ENCODE data around the gene ZNF500. TPM values are rescaled to one million over a fixed set of nuclear protein-coding genes. Genes with fewer than 3 reads are reported as not detected.
A peak's percentile ranks its signal among the peaks of the same experiment; 100 is the strongest.

Gene ZNF500
- total and polyA plus RNA-seq, 2 donors (not counting 1 experiment from before 2014, with no cell fraction given), result 3.1 to 7.1 TPM

DNA sequence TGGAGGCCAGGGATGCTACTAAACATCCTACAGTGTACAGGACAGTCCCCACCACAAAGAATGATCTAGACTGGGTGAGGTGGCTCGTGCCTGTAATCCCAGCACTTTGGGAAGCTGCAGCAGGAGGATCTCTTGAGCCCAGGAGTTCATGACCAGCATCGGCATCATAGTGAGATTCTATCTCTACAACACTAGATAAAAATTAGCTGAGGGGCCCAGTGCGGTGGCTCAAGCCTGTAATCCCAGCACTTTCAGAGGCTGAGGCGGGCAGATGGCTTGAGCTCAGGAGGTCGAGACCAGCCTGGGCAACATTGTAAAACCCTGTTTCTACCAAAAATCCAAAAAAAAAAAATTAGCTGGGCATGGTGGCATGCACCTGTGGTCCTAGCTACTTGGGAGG lies 5.4 kb upstream of the ZNF500 start:
- H3K36me3 ChIP-seq (ENCODE audit: control insufficient read depth, insufficient read depth, low read length), result no peaks in the 10 kb centered on the region
- H3K9me3 ChIP-seq (ENCODE audit: control insufficient read depth, insufficient read depth, low read depth, low read length), result no peaks in the 10 kb centered on the region
- DNase-seq (ENCODE audit: low read depth in 2 of 2), result no peak
- no peak overlapping the region for H3K9ac ChIP-seq (ENCODE audit: insufficient read depth, low read length)
- H3K27me3 ChIP-seq (ENCODE audit: control insufficient read depth, insufficient read depth, low read length), result no peaks in the 10 kb centered on the region
- no peaks in the 10 kb centered on the region for H3K79me2 ChIP-seq (ENCODE audit: control insufficient read depth, insufficient read depth, low read length)
- no peak overlapping the region for H2AFZ ChIP-seq (ENCODE audit: low read length)
- no peaks in the 10 kb centered on the region for H4K20me1 ChIP-seq (ENCODE audit: control insufficient read depth, extremely low read depth, insufficient read depth, low read length)
- TF ChIP-seq, protein P1, sequence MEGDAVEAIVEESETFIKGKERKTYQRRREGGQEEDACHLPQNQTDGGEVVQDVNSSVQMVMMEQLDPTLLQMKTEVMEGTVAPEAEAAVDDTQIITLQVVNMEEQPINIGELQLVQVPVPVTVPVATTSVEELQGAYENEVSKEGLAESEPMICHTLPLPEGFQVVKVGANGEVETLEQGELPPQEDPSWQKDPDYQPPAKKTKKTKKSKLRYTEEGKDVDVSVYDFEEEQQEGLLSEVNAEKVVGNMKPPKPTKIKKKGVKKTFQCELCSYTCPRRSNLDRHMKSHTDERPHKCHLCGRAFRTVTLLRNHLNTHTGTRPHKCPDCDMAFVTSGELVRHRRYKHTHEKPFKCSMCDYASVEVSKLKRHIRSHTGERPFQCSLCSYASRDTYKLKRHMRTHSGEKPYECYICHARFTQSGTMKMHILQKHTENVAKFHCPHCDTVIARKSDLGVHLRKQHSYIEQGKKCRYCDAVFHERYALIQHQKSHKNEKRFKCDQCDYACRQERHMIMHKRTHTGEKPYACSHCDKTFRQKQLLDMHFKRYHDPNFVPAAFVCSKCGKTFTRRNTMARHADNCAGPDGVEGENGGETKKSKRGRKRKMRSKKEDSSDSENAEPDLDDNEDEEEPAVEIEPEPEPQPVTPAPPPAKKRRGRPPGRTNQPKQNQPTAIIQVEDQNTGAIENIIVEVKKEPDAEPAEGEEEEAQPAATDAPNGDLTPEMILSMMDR (conservative IDR thresholded peaks at IDR 0.05 in 1 of 2, IDR thresholded peaks at IDR 0.05 in 1 of 2; ENCODE audit: low read depth in 1 of 2, low read length in 2 of 2), result no peak
- no peak for TF ChIP-seq EZH2 (IDR thresholded peaks at IDR 0.05; ENCODE audit: low read length, missing control alignments)
- H3K4me2 ChIP-seq (ENCODE audit: extremely low read depth, insufficient read depth, low read length), result no peak overlapping the region
- no peak overlapping the region for H3K27ac ChIP-seq (ENCODE audit: insufficient read depth, low read length)
- no peak overlapping the region for H3K4me3 ChIP-seq (replicated peaks in 1 of 4; ENCODE audit: control extremely low read depth in 1 of 4, insufficient read depth in 1 of 4, low read depth in 3 of 4, low read length in 4 of 4)
- H3K4me1 ChIP-seq (ENCODE audit: control insufficient read depth, extremely low read depth, insufficient read depth, low read length), result peaks cover 3% of the 10 kb centered on the region

DNA sequence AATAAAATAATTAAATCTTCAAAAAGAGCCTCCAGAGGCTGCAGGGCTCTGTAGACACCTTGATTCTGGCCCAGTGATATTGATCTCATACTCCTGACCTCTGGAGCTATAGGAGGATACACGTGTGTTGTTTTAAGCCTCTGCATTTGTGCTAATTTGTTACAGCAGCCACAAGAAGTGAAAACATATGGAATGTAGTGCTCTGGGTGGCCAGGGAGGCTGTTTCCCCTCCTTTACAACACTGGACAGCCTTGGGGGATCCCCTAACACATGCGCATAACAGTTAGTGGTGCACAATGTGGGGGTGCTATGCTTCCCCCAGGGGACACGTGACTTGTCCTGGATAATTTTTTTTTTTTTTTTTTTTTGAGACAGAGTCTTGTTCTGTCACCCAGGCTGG lies 4.7 kb upstream of the ZNF500 start:
- no peaks in the 10 kb centered on the region for H3K36me3 ChIP-seq (ENCODE audit: control insufficient read depth, insufficient read depth, low read length)

DNA sequence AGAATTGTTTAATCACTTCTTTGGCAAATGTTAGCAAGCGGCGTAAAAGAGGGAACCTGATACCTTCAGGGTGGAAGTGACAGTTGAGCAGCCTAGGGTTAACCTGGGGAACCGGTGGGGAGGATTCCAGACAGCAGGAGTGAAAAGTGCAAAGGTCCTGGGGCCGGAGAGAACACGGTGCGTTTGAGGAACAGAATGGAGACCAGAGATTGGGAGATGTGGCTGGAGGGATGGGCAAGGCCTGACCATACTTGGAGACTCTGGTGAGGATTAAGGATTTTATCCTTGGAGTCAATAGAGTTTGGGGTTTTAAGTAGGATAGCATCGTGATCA lies 2.3 kb upstream of the ZNF500 start:
- H3K27me3 ChIP-seq (ENCODE audit: control insufficient read depth, insufficient read depth, low read length), result no peaks in the 10 kb centered on the region
- H3K4me1 ChIP-seq (ENCODE audit: control insufficient read depth, extremely low read depth, insufficient read depth, low read length), result peaks cover 11% of the 10 kb centered on the region
- H3K9ac ChIP-seq (ENCODE audit: insufficient read depth, low read length), result no peak overlapping the region
- no peaks in the 10 kb centered on the region for H3K9me3 ChIP-seq (ENCODE audit: control insufficient read depth, insufficient read depth, low read depth, low read length)
- no peaks in the 10 kb centered on the region for H4K20me1 ChIP-seq (ENCODE audit: control insufficient read depth, extremely low read depth, insufficient read depth, low read length)
- no peaks in the 10 kb centered on the region for H3K36me3 ChIP-seq (ENCODE audit: control insufficient read depth, insufficient read depth, low read length)
- H3K4me2 ChIP-seq (ENCODE audit: extremely low read depth, insufficient read depth, low read length), result peak overlapping the region; percentile 80
- H3K4me3 ChIP-seq (replicated peaks in 1 of 4; ENCODE audit: control extremely low read depth in 1 of 4, insufficient read depth in 1 of 4, low read depth in 3 of 4, low read length in 4 of 4), result peak overlapping the region in 3 of 4 experiments; percentile 53 to 65 (median 62)
- H3K79me2 ChIP-seq (ENCODE audit: control insufficient read depth, insufficient read depth, low read length), result peaks cover 18% of the 10 kb centered on the region
- H2AFZ ChIP-seq (ENCODE audit: low read length), result peak overlapping the region; percentile 54
- TF ChIP-seq, protein P1 (conservative IDR thresholded peaks at IDR 0.05 in 1 of 2, IDR thresholded peaks at IDR 0.05 in 1 of 2; ENCODE audit: low read depth in 1 of 2, low read length in 2 of 2), result no peak
- no peak for TF ChIP-seq EZH2 (IDR thresholded peaks at IDR 0.05; ENCODE audit: low read length, missing control alignments)
- no peak for DNase-seq (ENCODE audit: low read depth in 2 of 2)
- no peak overlapping the region for H3K27ac ChIP-seq (ENCODE audit: insufficient read depth, low read length)

More for the DNA sequence above, 4.7 kb upstream of the ZNF500 start:
- DNase-seq (ENCODE audit: low read depth in 2 of 2), result no peak
- Histone ChIP-seq H3K27ac (ENCODE audit: insufficient read depth, low read length) (no peak overlapping the region), H3K4me2 (ENCODE audit: extremely low read depth, insufficient read depth, low read length) (no peak overlapping the region), H3K27me3 (ENCODE audit: control insufficient read depth, insufficient read depth, low read length) (no peaks in the 10 kb centered on the region), H2AFZ (ENCODE audit: low read length) (no peak overlapping the region), H3K4me1 (ENCODE audit: control insufficient read depth, extremely low read depth, insufficient read depth, low read length) (peaks cover 6% of the 10 kb centered on the region), H3K4me3 (replicated peaks in 1 of 4; ENCODE audit: control extremely low read depth in 1 of 4, insufficient read depth in 1 of 4, low read depth in 3 of 4, low read length in 4 of 4) (no peak overlapping the region), H3K9ac (ENCODE audit: insufficient read depth, low read length) (no peak overlapping the region), H4K20me1 (ENCODE audit: control insufficient read depth, extremely low read depth, insufficient read depth, low read length) (no peaks in the 10 kb centered on the region), H3K79me2 (ENCODE audit: control insufficient read depth, insufficient read depth, low read length) (peaks cover 2% of the 10 kb centered on the region), H3K9me3 (ENCODE audit: control insufficient read depth, insufficient read depth, low read depth, low read length) (no peaks in the 10 kb centered on the region)
- TF ChIP-seq, protein P1 (conservative IDR thresholded peaks at IDR 0.05 in 1 of 2, IDR thresholded peaks at IDR 0.05 in 1 of 2; ENCODE audit: low read depth in 1 of 2, low read length in 2 of 2), result no peak
- TF ChIP-seq EZH2 (IDR thresholded peaks at IDR 0.05; ENCODE audit: low read length, missing control alignments), result no peak
